ENCODE data around the gene TMEM250.
A peak's percentile ranks its signal among the peaks of the same experiment; 100 is the strongest.

TMEM250 gene

DNA sequence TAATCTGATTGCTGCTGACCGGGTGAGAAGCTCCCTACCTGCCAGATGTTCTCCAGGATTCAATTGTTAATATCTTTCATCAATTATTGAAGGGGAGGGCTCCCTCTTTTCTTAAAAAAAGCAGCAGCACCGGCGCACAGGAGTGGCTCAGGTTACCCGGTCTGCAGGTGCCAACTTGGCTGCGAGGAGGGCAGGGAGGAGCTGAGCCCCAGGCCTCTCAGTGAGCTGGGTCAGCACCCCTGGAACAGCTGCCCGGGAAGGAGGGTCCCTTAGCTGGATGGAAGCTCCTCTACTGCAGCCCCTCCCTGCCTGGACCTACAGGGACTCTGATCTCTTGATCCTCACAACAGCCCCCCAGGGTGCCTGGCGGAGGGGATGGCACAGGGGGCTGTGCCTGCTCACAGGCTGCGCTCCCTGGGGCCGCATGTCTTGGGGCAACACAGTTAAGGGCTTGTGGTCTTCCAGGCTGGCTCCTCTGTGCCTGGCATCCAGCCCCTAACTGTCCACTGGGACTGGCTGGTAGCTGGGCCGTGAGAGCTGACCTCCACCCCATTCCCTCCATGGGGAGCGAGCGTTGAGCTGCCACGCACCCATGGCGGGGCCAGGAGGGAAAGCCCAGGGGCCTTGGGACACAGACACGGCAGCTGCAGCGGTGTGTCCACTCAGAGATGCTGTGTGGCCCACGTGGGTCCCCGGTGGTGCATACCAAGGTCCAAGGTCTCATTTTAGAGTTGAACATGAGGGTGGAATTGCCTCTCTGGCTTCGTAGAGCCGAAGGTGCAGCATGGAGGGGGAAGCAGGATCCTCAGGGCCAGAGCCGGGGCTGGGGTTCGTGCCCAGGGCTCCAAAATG, 28.6 kb upstream of the TMEM250 start:
- DNase-seq = no peak

DNA sequence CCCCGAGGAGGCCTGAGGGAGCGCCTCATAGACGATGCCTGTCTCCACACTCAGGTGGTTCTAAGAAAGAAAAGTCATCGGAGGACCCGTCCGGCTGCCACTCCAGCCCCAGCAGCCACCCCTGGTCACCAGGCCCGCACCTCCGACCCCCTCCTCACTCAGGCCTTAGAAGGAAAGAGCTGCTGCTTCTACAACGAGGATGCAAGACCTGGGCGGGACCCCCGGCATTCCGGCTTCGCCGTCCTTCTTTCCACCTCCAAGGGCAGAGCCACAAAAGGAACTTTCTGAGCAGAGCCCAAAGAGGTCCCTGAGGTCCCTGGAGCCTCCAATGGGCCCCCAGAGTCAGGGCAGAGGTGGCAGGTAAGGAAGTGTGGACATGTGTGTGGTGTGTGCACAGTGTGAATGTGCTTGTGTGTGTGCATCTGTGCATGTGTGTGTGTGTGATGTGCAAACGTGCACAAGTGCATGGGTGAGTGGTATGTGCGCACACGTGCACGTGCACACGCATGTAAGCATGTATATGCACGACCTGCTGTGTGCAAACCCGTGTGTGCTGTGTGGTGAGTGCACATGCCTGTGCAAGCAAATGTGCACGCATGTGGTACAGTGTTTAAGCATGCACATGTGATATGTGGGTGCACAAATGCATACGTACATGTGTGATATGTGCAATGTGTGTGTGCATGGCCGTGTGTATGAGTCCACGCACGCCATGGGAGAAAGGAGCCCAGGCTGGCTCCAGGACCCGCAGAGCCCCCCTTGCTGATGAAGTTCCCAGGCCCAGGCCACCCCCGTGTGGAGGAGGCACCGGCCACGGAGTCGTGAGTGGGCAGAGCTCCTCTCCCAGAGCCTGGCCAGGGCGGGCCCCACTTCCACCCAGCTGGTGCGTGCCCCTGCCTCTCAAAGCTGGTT, 27.7 kb upstream of the TMEM250 start:
- DNase-seq = no peak

DNA sequence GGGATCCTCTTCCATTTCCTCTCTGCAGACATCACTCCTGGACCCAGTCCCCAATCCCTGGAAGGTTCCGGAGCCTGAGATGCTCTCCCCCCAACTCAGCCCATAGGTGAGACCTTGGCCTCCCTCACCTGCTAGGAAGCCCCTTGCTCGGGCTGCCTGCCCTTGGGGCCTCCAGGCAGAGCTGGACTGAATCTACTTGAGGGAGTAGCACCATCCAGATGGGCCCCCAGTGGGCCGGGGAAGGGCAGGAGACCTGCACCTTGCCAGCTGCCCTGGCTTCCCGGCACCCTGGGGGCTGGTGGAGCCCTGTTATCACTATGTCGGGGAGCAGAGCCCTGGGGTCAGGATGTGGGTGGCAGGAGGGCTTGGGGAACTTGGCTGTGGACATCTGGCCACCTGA, 26.9 kb upstream of the TMEM250 start:
- no peak for DNase-seq

DNA sequence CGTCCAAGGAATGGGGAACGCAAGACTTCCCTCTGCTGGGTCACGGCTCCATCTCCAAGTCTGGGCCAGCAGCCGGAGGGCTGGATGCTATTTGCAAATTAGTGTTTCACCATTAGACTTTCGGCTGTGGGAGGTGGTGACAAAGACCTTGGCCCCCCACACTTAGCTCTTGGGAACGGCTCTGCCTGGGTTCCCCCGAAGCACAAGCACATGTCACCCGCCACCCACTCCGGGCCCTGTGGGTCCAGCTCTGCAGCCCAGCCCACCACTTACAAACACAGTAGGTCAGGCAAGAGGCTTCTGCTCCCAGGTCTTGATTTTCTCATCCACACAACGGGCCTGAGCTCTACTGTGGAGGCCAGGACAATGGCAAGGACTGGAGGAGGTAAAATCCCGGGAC, 25.8 kb upstream of the TMEM250 start:
- no peak for DNase-seq

DNA sequence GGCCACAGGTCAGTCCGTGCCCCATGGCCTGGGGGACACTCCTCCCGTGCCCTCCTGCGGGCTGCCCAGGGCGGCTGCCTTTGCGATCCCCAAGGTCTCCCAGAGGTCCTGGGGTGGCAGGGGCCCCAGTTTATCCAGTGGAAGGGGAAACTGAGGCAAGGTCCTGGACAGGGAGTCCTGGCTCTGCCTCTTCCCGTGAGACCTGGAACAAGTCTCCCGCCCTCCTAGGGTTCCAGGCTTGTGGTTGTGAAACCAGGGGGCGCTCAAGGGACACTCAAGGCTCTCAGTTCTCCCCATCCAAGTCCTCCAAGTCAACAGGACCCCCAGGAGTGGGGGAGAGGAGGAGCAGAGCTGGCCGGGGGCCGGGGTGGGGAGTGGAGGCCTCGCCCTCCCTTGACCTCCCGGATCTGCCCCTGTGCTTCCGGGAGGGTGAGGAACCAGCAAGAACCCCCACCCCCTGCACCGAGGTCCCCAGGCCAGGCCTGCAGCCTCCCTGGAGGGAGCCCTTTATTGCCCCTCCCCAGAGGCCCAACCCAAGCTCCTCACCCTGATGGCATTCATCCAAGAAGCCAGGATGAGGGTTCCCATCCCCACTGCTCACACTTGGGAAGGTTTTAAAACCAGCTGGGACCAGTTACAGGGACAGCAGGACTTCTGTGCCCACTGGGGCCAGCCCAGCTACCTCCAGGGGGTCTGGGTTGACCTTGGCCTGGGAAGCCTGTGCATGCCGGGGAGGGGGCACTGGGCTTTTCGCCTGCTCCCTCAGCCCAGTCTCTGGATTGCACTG, 24.7 kb upstream of the TMEM250 start:
- peak; percentile 18 for DNase-seq

DNA sequence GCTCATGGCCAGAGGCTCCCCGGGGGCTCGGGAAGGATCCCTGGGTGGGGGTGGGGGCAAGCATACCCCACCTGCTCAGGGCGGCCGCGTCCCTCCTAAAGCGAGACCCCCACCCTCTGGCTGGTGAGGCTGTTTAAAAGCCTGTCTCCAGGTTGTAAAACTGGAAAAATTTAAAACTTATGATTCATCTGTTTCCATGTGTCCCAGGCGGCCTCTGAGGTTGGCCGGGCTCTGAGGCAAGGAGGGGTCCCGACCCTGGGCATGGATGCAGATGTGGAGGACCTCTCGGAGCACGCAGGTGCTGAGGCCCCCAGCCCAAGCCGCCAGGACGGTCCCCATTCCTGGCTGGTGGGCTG, 24.2 kb upstream of the TMEM250 start:
- no peak for DNase-seq

DNA sequence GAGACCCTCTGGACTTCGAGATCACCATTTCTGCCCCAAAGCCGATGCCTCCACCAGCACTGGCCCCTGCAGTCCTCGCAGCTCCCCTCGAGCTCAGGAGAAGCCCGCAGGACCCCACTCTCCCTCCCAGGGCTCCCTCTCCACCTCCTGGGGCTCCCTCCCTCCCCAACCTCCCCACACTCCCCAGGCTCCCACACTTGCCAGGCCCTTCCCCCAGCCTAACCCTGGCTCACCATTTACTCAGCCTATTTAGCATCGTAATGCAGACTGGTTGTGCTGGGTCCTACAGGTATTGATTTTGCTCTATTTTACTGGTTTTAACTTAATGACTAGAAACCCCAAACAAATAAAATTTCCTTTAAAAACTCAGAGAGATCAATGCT, 23.7 kb upstream of the TMEM250 start:
- DNase-seq = no peak

DNA sequence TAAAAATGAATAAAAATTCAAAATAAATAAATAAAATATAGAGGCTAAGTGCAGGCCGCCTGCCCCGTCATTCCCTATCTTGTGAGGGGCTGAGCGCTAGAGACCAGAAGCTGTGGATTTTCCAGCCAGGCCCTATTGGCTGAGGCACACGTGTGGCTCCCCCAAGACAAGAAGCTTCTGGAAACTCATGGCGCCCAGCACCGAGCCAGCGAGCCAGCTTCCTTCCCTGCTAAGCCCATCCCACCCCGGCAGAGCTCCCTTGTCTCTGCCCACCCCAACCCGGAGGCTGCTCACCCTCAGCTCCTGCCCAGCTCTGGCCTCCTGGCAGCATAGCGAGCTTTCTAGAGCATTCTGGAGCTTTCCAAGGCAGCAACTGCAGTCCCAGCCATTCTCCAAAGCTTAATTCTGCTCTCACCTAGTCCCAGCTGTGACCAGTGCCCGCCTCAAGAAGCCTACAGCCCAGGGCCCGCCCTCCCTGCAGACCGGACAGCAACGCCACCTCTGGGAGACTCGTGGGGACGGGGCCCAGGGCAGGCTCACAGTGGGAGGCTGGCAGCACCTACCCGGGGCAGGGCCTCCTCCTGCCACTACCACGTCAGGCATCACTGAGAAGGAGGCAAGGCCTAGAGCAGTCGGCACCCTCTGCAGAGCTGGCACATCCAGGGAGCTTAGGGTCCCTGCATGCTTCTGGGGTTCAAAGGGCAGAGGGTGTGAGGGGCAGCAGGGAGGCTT, 23.2 kb upstream of the TMEM250 start:
- no peak for DNase-seq

DNA sequence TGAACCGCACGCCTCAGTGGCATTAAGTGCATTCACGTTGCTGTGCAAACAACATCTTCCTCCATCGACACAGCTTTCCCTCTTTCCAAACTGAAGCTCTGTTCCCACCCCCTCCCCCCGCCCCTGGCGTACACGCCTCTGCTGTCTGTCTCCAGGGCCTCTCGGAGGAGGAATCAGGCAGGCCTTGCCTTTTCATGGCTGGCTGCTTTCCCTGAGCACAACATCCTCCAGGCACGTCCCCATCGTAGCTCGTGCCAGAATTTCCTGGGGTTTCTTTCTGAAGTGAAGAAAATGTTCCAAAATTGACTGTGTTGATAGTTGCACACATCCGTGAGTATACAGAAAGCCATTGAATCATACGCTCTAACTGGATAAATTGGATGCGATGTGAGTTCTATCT, 22.3 kb upstream of the TMEM250 start:
- DNase-seq = peak; percentile 92

DNA sequence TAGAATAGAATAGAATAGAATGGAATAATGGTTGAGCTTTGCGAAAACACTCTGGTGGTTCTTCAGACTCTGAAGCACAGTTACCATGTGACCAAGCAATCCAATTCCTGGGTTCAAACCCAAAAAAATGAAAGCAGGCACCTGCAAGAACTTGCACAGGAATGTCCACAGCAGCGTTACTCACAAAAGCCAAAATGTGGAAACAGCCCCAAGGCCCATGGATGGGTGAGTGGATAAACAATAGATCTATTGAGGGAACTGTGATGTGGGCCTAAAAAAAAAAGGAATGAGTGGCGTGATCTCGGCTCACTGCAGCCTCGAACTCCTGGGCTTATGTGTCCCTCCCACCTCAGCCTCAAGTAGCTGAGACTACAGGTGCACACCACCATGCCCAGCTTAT, 21.4 kb upstream of the TMEM250 start:
- DNase-seq = no peak

DNA sequence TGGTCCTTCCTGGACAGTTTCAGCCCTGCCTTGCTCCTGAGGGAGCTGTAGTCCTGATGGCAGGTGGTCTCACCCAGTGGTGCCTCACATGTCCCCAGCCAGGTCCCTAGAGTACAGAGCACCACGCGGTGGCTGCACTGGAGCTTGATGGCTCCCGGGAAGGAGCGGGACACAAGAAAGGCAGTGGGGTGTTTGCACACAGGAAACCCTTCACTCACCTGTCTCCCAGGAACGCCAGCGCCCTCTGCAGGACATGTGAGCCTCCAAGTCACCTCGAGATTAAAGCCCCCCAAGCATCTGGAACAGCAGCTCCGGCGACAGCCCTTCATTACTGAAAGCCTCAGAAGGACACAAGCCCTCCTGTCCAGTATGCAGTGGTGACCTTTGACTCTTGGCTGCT, 19.9 kb upstream of the TMEM250 start:
- peak; percentile 31 for DNase-seq

DNA sequence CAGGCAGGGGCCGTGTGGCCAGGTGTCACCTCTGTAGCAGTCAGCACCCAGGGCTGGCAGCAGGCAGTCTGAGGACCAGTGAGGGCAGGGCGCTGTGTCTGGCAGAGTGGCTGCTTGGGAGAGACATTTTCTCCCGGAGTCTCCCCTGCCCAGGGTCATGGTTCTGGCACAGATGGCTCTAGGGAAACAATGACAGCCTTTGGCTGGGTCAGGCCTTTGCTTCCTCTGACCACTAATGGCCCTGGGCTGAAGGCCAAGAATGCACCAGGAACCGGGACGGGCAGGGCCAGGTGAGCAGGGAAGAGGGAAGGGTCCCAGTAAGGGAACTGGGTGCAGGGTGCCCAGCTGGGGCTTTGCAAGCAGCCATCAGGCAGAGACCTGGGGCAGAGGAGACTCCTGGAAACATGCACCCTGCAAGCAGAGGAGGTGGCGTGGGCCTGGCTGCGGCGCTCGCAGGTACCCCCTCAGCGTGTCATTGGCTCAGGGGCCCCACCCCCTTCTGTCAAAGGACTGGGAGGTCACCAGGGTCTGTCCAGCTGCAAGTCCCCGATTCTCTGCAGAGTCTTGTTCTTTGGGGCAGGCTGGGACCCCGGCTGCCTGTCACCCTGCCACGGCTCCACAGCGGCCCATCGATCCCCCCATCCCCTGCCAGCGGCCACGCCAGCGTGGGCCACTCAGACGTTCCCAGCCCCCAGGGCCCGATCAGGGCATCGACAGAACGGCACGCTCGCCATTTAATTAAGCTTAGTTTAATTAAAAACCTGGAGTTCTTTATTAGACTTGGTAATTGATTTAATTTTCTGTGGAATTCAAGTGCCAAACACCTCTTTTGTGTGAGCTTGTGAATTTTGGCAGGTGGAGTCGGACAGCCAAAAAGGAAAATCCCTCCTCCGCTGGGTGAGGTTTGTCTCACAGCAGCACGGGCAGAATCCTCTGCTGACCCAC, 18.9 kb upstream of the TMEM250 start:
- DNase-seq = no peak

DNA sequence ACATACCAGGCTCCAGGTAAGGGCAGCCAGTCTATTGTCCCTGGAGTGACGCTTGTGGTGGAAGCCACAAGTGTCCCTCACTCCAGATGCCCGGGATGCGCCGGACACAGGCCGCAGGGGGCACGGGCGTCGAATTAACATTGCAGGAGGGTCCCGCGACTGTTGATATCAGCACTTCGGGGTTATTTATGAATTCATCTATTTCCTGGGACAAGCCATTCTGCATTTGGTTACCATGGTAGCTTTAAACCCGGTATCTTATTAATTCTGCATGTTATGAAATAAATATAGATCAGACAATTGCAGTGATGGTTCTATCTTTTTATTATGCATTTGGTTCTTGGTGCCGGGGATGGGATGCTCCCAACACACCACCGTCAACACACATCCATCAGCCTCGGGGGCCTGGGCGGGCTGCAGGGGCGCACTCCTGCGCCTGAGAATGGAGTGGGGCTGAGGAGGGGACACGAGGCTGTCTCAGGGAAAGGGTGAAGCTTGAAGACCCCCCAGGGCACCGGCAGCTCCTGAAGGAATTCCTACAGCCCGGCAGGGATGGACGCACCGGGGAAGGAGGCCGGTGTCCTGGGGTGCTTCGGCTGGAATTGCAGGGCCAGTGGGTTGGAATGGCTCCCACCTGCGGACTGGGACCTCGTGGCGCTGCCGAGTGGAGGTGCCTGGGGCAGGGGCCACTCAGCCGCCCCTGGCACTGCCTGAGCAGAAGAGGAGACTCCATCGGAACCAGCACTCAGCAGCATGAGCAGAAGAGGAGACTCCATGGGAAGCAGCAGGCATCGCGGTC, 17.7 kb upstream of the TMEM250 start:
- no peak for DNase-seq

DNA sequence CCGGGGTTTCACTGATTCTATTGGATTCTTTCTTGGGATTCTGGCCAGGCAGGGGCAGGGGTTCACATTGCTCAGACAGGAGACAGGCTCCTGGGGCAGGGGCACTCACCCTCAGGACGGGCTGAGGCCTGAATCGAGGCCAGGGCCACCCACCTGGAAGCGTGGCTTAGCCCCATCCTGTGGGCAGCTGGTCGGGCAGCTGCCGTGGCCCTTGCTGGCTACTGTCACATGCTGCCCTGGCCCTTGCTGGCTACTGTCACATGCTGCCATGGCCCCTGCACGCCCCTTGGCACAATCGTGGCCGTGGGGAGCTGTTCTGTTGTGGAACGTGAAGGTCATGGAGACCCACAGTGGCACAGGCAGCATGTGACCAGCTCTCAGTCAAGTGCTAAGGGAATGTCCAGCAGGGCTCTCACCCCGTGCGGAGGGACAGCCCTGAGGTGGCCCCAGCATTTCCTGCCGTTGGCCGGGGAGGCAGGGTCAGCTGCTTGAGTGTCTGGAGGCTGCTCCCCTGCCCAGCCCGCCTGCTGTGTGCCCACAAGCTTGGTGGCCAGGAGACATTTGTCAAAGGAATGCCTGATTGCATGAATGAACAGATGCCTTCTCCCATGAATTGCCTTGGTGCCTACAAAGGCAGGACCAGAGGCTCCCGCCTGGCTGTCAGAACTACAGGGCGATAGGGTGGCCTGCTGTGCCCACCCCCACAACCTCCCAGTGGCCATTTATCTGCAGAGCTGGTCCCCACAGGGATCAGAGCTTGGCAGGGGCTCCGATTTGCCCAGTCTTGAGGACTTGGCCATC, 16.9 kb upstream of the TMEM250 start:
- DNase-seq = no peak

DNA sequence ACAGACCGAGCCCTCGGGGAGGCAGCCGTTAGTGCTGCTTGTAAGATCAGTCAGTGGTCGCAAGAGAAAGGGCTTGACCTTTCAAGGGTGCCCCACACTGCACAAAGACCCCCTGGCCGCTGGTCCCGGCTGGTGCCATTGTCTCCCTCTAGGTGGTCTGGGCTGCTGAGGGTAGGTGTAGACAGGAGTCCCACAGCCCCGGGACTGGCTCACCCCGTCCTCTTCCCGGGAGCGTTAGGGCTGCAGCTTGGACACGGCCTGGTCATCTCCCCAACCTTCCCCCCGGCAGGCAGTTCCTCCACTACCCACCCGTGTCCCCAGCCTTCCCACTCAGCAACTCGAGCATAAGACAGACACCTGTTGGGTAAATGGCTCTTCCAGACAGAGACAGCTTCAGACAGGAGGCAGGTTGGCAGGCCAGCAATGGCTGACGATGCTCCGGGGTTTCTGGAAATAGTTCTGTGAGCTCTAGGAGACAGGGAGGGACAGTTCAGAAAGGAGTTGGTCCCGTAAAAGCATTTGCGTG, 15.3 kb upstream of the TMEM250 start:
- DNase-seq = no peak

DNA sequence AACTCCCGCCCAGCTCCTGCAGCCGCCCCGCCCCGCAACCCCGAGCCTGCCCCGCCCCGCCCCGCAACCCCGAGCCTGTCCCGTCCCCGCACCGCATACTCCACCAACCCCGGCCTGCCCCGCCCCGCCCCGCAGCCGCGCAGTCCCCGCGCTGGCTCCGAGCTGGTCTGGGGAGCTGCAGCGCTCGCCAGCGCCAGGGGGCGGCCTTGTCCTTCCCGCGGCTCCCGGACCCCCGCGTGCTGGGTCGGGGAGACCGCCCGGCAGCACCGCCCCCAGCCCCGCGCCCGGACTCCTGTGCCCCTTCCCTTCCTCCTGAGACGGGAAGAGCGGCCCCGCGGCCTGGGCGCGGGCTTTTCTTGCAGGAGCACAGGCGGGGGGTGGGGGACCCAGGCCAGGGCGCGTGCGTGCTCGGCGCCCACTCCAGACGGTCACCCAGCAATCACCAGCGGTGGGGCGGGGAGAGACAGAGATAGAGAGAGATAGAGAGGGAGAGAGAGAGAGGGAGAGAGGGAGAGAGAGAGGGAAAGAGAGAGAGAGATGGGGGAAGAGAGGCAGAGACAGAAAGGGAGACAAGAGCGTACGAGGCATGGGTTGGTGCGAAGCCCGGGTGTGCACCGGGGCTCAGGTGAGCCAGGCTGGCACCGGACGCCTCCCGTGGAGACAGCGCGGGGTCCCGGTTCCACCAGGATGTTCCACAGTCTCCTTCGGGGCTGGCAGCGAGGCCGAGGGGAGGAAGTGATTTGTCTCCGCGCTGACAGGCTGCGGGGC, 14.7 kb upstream of the TMEM250 start:
- DNase-seq = no peak

DNA sequence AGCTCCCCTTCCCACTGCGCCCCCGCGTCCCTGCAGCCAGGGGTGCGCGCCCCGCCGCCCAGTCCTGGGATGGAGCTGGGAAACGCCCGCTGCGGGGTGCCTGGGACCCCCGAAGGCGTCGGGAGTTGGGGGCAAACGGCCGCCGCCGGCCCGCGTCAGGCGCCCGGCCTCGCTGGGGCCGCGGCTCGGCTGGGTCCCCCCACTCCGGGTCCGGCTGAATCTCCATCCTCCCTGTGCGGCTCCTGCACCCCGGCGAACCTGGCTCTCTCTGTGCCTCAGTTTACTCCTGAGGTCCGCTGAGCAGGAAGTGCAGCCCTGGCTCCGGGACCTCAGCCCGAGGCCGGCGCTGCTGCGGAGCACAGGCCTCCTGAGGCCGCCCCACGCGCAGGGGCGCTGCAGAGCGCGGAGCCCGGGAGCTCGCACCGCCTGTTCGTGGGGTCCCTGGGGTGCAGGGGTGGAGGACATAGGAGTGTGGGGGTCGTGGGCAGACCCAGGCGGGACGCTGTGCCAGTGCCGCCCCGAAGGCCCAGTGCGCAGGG, 13.9 kb upstream of the TMEM250 start:
- DNase-seq = no peak

All from NCI-H510A treated with DMSO at 0.1 percent for 48 hours (cell line).